Psoas muscle (tissue), 8 donors: ENCODE results near the gene ARHGAP10. TPM values are rescaled to one million over a fixed set of nuclear protein-coding genes. Genes with fewer than 3 reads are reported as not detected.

ENCODE experiments used
- ATAC-seq, 4 donors: fragments of 200-7000 bp; cut with Tn5 transposase; one replicate each; pipeline ENCODE4 v1.9.1; 2020; ENCODE audit warnings: moderate library complexity in 3 of 4, mild to moderate bottlenecking in 2 of 4
- DNase-seq, 2 donors: peaks; one replicate each; pipeline ENCODE4 v3.0.0-alpha.2; 2020
- H3K27ac ChIP-seq: fragments of 200-600 bp; one replicate; pipeline ENCODE4 v1.8.0; 2022
- H3K27me3 ChIP-seq, 3 donors: fragments of 200-600 bp in 1 of 3; one replicate each; pipeline versions ENCODE4 v1.6.1 to v1.8.0; 2013 to 2022; ENCODE audit warnings: low read length in 2 of 3, mild to moderate bottlenecking in 2 of 3, moderate library complexity in 1 of 3; ENCODE audit not compliant: insufficient read depth in 3 of 3
- H3K36me3 ChIP-seq, 2 donors: fragments of 200-600 bp in 1 of 2; one replicate each; pipeline versions ENCODE4 v1.6.1 to v1.8.0; 2013 to 2022; ENCODE audit warnings: low read depth in 1 of 2, mild to moderate bottlenecking in 1 of 2, moderate library complexity in 1 of 2; ENCODE audit not compliant: insufficient read depth in 1 of 2
- H3K4me1 ChIP-seq: fragments of 200-600 bp; one replicate; pipeline ENCODE4 v1.8.0; 2022
- H3K4me3 ChIP-seq: fragments of 200-600 bp; one replicate; pipeline ENCODE4 v1.8.0; 2022; ENCODE audit warnings: mild to moderate bottlenecking
- H3K9me3 ChIP-seq: fragments of 200-600 bp; one replicate; pipeline ENCODE4 v1.8.0; 2022
- WGBS, 3 donors: extraction: QIAGEN DNeasy Blood & Tissue Kit; methylation state at CpG; one replicate each; pipeline versions ENCODE4 v1.1.6 to v1.1.7; 2013; 5-methylcytosine and 5-hydroxymethylcytosine counted together
- intact Hi-C, 2 donors: fragments of 100-400 bp; cut with DNase I; formaldehyde crosslinking; loops; one replicate each; pipeline versions ENCODE4 v1.11.0 to v1.14.2; 2022
- polyA plus RNA-seq, 3 donors: library from polyadenylated mRNA; stranded (reverse); fragments of 200-250 nt; gene quantifications; one replicate each; pipeline ENCODE4 v1.2.3, GENCODE V29; 2013
- total RNA-seq, 4 donors: library from RNA; stranded (reverse); fragmentation: NEBNext Ultra II Directional in 2 of 4; extraction: Animal tissue kit (Norgen Biotek cat#: 25700) in 2 of 4; gene quantifications; one replicate each; pipeline versions ENCODE4 v1.2.1 to v1.2.4, GENCODE V29; 2021 to 2023
- TF ChIP-seq, protein P1 (sequence below): fragments of 200-600 bp; IDR thresholded peaks from one replicate; pipeline ENCODE4 v1.8.0; 2022; ENCODE audit warnings: antibody characterized with exemption
- donor health status: healthy with polysubstance abuse.
- donor health status: DM: no; HTN: no; CAD: no; lungs with moderate emphysema.
- donor health status: Bipolar disorder and iron deficiency.
- donor health status: healthy.
- donor health status: DM: yes; HTN: yes; CAD: no.
- donor health status: DM: no; HTN: no; CAD: no.
- donor health status: DM: no; HTN: no; CAD: no.
- donor health status: DM: yes; HTN: yes; CAD: no.

The ARHGAP10 gene
- total and polyA plus RNA-seq, 7 donors: 28.8 to 43.5 (median 34.0) TPM

DNA sequence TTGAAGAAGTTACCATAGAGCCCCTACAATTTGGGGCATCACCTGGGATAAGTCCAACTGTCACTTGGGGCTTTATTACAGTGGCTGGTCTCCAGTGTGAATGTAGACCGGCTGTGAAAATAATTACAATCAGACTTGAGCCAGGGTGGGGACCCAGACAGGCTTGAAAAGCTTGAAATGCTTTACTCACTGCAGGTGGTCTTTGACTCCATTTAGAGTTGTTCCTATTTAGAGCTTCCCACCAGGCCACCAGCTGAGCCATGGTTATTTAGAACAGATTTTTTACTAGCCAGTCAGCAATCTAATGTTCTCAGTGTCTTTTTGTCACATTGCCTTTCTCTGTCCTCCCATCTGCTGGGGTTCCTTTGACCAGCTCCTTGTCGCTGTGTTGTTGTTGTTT lies 5.7 kb downstream of the ARHGAP10 start:
- Histone ChIP-seq H3K4me1 (peaks cover 76% of the 10 kb centered on the region), H3K27ac (peak overlapping the region; percentile 39), H3K36me3 (no peaks in the 10 kb centered on the region), H3K4me3 (no peak overlapping the region), H3K27me3 (no peaks in the 10 kb centered on the region), H3K9me3 (no peaks in the 10 kb centered on the region)
- ATAC-seq: no peak
- intact Hi-C loops: no loop called here
- 64 to 80% (median 67%) methylated on average over 2 of the region's 2 CpGs for WGBS, 3 donors
- TF ChIP-seq, protein P1, sequence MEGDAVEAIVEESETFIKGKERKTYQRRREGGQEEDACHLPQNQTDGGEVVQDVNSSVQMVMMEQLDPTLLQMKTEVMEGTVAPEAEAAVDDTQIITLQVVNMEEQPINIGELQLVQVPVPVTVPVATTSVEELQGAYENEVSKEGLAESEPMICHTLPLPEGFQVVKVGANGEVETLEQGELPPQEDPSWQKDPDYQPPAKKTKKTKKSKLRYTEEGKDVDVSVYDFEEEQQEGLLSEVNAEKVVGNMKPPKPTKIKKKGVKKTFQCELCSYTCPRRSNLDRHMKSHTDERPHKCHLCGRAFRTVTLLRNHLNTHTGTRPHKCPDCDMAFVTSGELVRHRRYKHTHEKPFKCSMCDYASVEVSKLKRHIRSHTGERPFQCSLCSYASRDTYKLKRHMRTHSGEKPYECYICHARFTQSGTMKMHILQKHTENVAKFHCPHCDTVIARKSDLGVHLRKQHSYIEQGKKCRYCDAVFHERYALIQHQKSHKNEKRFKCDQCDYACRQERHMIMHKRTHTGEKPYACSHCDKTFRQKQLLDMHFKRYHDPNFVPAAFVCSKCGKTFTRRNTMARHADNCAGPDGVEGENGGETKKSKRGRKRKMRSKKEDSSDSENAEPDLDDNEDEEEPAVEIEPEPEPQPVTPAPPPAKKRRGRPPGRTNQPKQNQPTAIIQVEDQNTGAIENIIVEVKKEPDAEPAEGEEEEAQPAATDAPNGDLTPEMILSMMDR: no peak
- no peak for DNase-seq

DNA sequence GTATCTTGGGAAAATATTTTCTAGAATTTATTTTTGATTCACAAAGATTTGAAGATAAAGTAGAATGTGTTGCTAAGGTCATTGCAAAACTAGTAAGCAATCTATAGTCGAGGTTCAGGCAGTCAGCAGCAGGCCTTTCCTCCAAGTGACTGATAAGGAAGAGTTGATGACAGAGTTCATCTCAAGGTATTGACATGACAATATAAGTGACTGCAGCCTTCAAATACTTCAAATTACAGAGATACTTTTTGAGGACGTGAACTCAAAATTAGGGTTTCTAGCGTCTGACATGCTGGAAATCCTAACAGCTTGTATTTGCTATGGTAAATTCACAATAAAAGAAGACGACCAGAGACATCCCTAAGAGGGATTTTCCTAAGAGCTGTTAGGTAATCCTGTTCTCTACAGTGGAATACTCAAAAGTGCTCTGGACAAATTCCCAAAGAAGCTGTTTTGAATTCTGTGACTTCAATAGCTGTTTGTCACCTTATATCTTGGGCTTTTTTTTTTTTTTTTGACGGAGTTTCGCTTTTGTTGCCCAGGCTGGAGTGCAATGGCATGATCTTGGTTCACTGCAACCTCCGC lies 7.4 kb downstream of the ARHGAP10 start:
- no peaks in the 10 kb centered on the region for H3K36me3 ChIP-seq
- WGBS, 3 donors: 44 to 76% (median 49%) methylated on average over 7 of the region's 7 CpGs
- no peak overlapping the region for H3K4me3 ChIP-seq
- ATAC-seq (peak in 1 of 4 donors; percentile 50), DNase-seq (no peak)
- intact Hi-C loops: no loop called here
- H3K27ac ChIP-seq: peak overlapping the region; percentile 39
- TF ChIP-seq, protein P1: no peak
- H3K4me1 ChIP-seq: peaks cover 71% of the 10 kb centered on the region
- no peaks in the 10 kb centered on the region for H3K9me3 ChIP-seq
- no peaks in the 10 kb centered on the region for H3K27me3 ChIP-seq

DNA sequence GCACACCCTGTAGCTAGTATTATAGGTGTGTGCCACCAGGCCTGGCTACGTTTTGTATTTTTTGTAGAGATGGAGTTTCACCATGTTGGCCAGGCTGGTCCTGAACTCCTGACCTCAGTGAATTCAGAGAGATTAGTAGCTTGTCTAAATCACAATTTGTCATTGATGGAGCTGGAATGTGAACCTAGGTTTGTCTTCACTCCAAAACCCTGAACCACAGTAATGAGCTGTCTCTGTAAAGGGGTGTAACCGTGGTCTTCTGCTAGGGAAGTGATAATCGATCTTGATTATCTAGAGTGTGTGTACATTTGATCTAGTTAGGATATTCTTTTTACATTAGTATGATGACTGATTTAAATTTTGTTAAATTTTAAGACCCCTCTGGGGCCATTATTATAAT lies 8.3 kb downstream of the ARHGAP10 start:
- Histone ChIP-seq H3K9me3 (no peaks in the 10 kb centered on the region), H3K36me3 (no peaks in the 10 kb centered on the region), H3K27me3 (no peaks in the 10 kb centered on the region), H3K27ac (no peak overlapping the region), H3K4me1 (peaks cover 63% of the 10 kb centered on the region), H3K4me3 (no peak overlapping the region)
- intact Hi-C loops: no loop called here
- ATAC-seq (no peak), DNase-seq (no peak)
- TF ChIP-seq, protein P1: no peak
- 68 to 89% (median 80%) methylated on average over 3 of the region's 3 CpGs for WGBS, 3 donors

DNA sequence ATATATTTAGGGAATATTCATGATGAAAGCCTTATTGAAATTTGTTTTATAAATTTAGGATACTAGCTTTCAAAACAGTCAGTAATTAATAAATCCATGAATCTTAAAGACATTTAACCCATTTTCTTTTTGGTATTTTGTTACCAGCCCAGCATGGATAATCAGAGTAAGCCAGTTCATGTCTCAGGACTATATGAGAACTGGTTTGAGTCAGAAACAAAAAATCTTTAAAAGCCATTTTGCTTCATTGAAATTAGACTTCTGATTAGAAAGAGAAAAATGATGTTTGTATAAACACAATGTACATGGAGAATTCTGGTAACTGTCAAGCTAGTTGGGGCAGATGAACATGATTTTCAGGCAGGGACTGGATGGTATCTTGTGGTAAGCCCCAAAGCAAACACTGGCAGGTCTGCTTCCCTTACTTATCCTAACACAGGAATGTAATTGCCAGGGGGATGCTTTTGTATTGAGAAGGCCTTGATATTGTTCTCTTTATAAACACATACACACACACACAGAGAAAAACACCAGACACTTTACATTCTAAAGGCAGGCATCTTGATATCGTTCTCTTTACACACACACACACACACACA lies 9.4 kb downstream of the ARHGAP10 start:
- Histone ChIP-seq H3K9me3 (no peaks in the 10 kb centered on the region), H3K36me3 (no peaks in the 10 kb centered on the region), H3K27me3 (no peaks in the 10 kb centered on the region), H3K4me1 (peaks cover 53% of the 10 kb centered on the region), H3K4me3 (no peak overlapping the region), H3K27ac (no peak overlapping the region)
- DNase-seq (no peak), ATAC-seq (no peak)
- intact Hi-C loops: no loop called here
- 64 to 71% (median 65%) methylated on average over 1 of the region's 1 CpG for WGBS, 3 donors
- TF ChIP-seq, protein P1: no peak
